ENCODE measurements around the gene HSPA1L.
"Not testable (repeated sequence)": the region's sequence is repeated elsewhere in the genome, so short reads cannot be mapped to it uniquely, and the experiment has no call there.

The HSPA1L gene

GRCh38 chr6:31794294-31794865 is 20.7 kb downstream of the HSPA1L start:
- peak overlapping the region; percentile 68 for H3K4me3 ChIP-seq (ENCODE audit: low read depth, low read length)
- POLR2A ChIA-PET: interaction anchor here (0.8 to 2.4 kb wide), 6 partner anchors 12 to 91 kb away, joined by 3 to 17 read pairs (median 3); partner anchors contain the start of genes ABHD16A, HSPA1B, LSM2 and NEU1
- no peak for DNase-seq (ENCODE audit: low read depth, low spot score)
- CTCF ChIA-PET: interaction anchor here (0.7 to 5.3 kb wide), 9 partner anchors 8 to 113 kb away, joined by 3 to 57 read pairs (median 4); partner anchors contain the start of genes LSM2 and LY6G5C
- no peak for TF ChIP-seq CTCF (IDR thresholded peaks at IDR 0.05; ENCODE audit: insufficient read depth, low read length, missing control alignments)

- ChIA-PET POLR2A (interaction anchor here (1.6 kb wide), 2 partner anchors 13 to 20 kb away, joined by 3 read pairs; partner anchors contain the start of gene LSM2), CTCF (interaction anchor here (3.1 to 5.3 kb wide), 2 partner anchors 12 to 24 kb away, joined by 16 to 57 read pairs; partner anchors contain the start of gene LSM2)
- not testable (repeated sequence) for DNase-seq (ENCODE audit: low read depth, low spot score)
- peak overlapping the region; percentile 68; the same call in 1 of the 2 replicates for H3K4me3 ChIP-seq (ENCODE audit: low read depth, low read length)
Measured at GRCh38 chr6:31793927-31794245, 21.2 kb downstream of the HSPA1L start.

- H3K4me3 ChIP-seq (ENCODE audit: low read depth, low read length): no peak overlapping the region
- DNase-seq (ENCODE audit: low read depth, low spot score): no peak
- ChIA-PET POLR2A (no interaction called here), CTCF (interaction anchor here (0.7 to 5.3 kb wide), 4 partner anchors 9 to 13 kb away, joined by 3 to 57 read pairs (median 30); partner anchors contain the start of gene LSM2)
- TF ChIP-seq CTCF (IDR thresholded peaks at IDR 0.05; ENCODE audit: insufficient read depth, low read length, missing control alignments): no peak
Measured at GRCh38 chr6:31792761-31793171, 22.3 kb downstream of the HSPA1L start.

- ChIA-PET CTCF (interaction anchor here (0.7 to 4.6 kb wide), 12 partner anchors 8 to 53 kb away, joined by 3 to 38 read pairs (median 6); partner anchors contain the start of genes LSM2, MSH5, SAPCD1 and VWA7), POLR2A (no interaction called here)
- no peak for DNase-seq (ENCODE audit: low read depth, low spot score)
- H3K4me3 ChIP-seq (ENCODE audit: low read depth, low read length): no peak overlapping the region
- no peak for TF ChIP-seq CTCF (IDR thresholded peaks at IDR 0.05; ENCODE audit: insufficient read depth, low read length, missing control alignments)
Measured at GRCh38 chr6:31792090-31792374, 23.1 kb downstream of the HSPA1L start.

GRCh38 chr6:31791324-31792089 is 23.6 kb downstream of the HSPA1L start:
- H3K4me3 ChIP-seq (ENCODE audit: low read depth, low read length): no peak overlapping the region
- ChIA-PET POLR2A (interaction anchor here (1.2 kb wide), 1 partner anchor 36 kb away, joined by 3 read pairs; the partner anchor contains the start of gene HSPA1B), CTCF (interaction anchor here (0.6 to 4.6 kb wide), 25 partner anchors 9 to 125 kb away, joined by 3 to 38 read pairs (median 4); partner anchors contain the start of genes CLIC1, LSM2, MPIG6B and MSH5)
- DNase-seq (ENCODE audit: low read depth, low spot score): no peak
- TF ChIP-seq CTCF (IDR thresholded peaks at IDR 0.05; ENCODE audit: insufficient read depth, low read length, missing control alignments): peak; percentile 73

- POLR2A ChIA-PET: interaction anchor here (0.6 kb wide), 1 partner anchor 45 kb away, joined by 3 read pairs; no protein-coding TSS in a partner anchor
- CTCF ChIA-PET: interaction anchor here (1.1 to 4.0 kb wide), 4 partner anchors 10 to 15 kb away, joined by 5 to 21 read pairs (median 10); partner anchors contain the start of gene VARS1
- H3K4me3 ChIP-seq (ENCODE audit: low read depth, low read length): no peak overlapping the region
- DNase-seq (ENCODE audit: low read depth, low spot score): no peak
- TF ChIP-seq CTCF (IDR thresholded peaks at IDR 0.05; ENCODE audit: insufficient read depth, low read length, missing control alignments): no peak
Measured at GRCh38 chr6:31785475-31785874, 29.6 kb downstream of the HSPA1L start.

All from AG04449 (cell line).